Psoas muscle (tissue), 8 donors: ENCODE data around the gene RAPGEF4. TPM values are rescaled to one million over a fixed set of nuclear protein-coding genes. Genes with fewer than 3 reads are reported as not detected.

Source experiments
- ATAC-seq, 4 donors: fragments of 200-7000 bp; cut with Tn5 transposase; one replicate each; pipeline ENCODE4 v1.9.1; 2020; ENCODE audit warnings: moderate library complexity in 3 of 4, mild to moderate bottlenecking in 2 of 4
- DNase-seq, 2 donors: peaks; one replicate each; pipeline ENCODE4 v3.0.0-alpha.2; 2020
- H3K27ac ChIP-seq: fragments of 200-600 bp; one replicate; pipeline ENCODE4 v1.8.0; 2022
- H3K27me3 ChIP-seq, 3 donors: fragments of 200-600 bp in 1 of 3; one replicate each; pipeline versions ENCODE4 v1.6.1 to v1.8.0; 2013 to 2022; ENCODE audit warnings: low read length in 2 of 3, mild to moderate bottlenecking in 2 of 3, moderate library complexity in 1 of 3; ENCODE audit not compliant: insufficient read depth in 3 of 3
- H3K36me3 ChIP-seq, 2 donors: fragments of 200-600 bp in 1 of 2; one replicate each; pipeline versions ENCODE4 v1.6.1 to v1.8.0; 2013 to 2022; ENCODE audit warnings: low read depth in 1 of 2, mild to moderate bottlenecking in 1 of 2, moderate library complexity in 1 of 2; ENCODE audit not compliant: insufficient read depth in 1 of 2
- H3K4me1 ChIP-seq: fragments of 200-600 bp; one replicate; pipeline ENCODE4 v1.8.0; 2022
- H3K4me3 ChIP-seq: fragments of 200-600 bp; one replicate; pipeline ENCODE4 v1.8.0; 2022; ENCODE audit warnings: mild to moderate bottlenecking
- H3K9me3 ChIP-seq: fragments of 200-600 bp; one replicate; pipeline ENCODE4 v1.8.0; 2022
- WGBS, 3 donors: extraction: QIAGEN DNeasy Blood & Tissue Kit; methylation state at CpG; one replicate each; pipeline versions ENCODE4 v1.1.6 to v1.1.7; 2013; 5-methylcytosine and 5-hydroxymethylcytosine counted together
- intact Hi-C, 2 donors: fragments of 100-400 bp; cut with DNase I; formaldehyde crosslinking; loops; one replicate each; pipeline versions ENCODE4 v1.11.0 to v1.14.2; 2022
- polyA plus RNA-seq, 3 donors: library from polyadenylated mRNA; stranded (reverse); fragments of 200-250 nt; gene quantifications; one replicate each; pipeline ENCODE4 v1.2.3, GENCODE V29; 2013
- total RNA-seq, 4 donors: library from RNA; stranded (reverse); fragmentation: NEBNext Ultra II Directional in 2 of 4; extraction: Animal tissue kit (Norgen Biotek cat#: 25700) in 2 of 4; gene quantifications; one replicate each; pipeline versions ENCODE4 v1.2.1 to v1.2.4, GENCODE V29; 2021 to 2023
- TF ChIP-seq, protein P1 (sequence below): fragments of 200-600 bp; IDR thresholded peaks from one replicate; pipeline ENCODE4 v1.8.0; 2022; ENCODE audit warnings: antibody characterized with exemption
- donor health status: healthy with polysubstance abuse.
- donor health status: DM: no; HTN: no; CAD: no; lungs with moderate emphysema.
- donor health status: Bipolar disorder and iron deficiency.
- donor health status: healthy.
- donor health status: DM: yes; HTN: yes; CAD: no.
- donor health status: DM: no; HTN: no; CAD: no.
- donor health status: DM: no; HTN: no; CAD: no.
- donor health status: DM: yes; HTN: yes; CAD: no.

RAPGEF4 gene
- total and polyA plus RNA-seq, 7 donors = 0.61 to 2.0 (median 0.92) TPM

DNA sequence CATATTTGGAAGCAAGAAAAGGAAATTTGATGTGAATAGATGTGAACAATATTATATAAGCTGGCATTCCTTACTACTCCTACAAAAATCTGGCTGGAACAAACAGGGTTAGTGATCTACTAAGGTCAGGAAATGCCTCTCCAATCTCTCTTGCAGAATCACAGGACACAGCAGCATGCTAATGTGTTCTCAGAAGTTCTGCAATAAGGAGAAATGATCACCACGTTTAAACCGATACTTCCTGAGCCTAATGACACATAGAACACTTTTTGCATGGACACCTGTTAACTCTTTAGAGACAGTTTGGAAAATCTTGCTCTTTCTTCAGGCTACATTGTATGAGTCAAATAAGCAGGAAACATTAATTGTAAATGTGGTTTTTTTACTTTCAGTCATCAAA is 250.4 kb downstream of the RAPGEF4 start:
- ATAC-seq = peak; percentile 76 to 88 (median 84)

DNA sequence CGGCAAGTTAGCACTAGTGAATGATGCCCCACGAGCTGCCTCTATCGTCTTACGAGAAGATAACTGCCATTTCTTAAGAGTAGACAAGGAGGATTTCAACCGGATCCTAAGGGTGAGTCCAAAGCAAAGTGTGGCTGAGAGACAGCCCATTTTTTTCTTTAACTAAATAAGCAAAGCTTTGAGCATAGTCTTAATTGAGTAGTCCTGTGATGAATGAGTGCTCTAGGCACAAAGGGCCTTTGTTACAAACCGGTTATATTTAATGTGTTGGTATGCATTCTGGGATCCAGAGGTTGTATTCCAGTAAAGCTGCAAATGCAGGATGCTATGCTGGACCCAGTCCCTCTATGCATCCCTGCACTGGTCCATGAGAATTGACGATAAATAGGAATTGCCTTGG is 253.1 kb downstream of the RAPGEF4 start:
- no peaks in the 10 kb centered on the region for H3K36me3 ChIP-seq
- H3K27me3 ChIP-seq = no peaks in the 10 kb centered on the region
- H3K9me3 ChIP-seq = no peaks in the 10 kb centered on the region
- no peak overlapping the region for H3K4me3 ChIP-seq
- DNase-seq (no peak), ATAC-seq (no peak)
- H3K4me1 ChIP-seq = peaks cover 11% of the 10 kb centered on the region
- TF ChIP-seq, protein P1, sequence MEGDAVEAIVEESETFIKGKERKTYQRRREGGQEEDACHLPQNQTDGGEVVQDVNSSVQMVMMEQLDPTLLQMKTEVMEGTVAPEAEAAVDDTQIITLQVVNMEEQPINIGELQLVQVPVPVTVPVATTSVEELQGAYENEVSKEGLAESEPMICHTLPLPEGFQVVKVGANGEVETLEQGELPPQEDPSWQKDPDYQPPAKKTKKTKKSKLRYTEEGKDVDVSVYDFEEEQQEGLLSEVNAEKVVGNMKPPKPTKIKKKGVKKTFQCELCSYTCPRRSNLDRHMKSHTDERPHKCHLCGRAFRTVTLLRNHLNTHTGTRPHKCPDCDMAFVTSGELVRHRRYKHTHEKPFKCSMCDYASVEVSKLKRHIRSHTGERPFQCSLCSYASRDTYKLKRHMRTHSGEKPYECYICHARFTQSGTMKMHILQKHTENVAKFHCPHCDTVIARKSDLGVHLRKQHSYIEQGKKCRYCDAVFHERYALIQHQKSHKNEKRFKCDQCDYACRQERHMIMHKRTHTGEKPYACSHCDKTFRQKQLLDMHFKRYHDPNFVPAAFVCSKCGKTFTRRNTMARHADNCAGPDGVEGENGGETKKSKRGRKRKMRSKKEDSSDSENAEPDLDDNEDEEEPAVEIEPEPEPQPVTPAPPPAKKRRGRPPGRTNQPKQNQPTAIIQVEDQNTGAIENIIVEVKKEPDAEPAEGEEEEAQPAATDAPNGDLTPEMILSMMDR = no peak
- 91 to 92% (median 91%) methylated on average over 7 of the region's 7 CpGs for WGBS, 3 donors
- H3K27ac ChIP-seq = no peak overlapping the region
- intact Hi-C loops = no loop called here

More for the DNA sequence above, 250.4 kb downstream of the RAPGEF4 start:
- 0 to 5% (median 2%) methylated on average over 2 of the region's 2 CpGs for WGBS, 3 donors
- Histone ChIP-seq H3K27ac (peak overlapping the region; percentile 82), H3K9me3 (no peaks in the 10 kb centered on the region), H3K4me3 (peak overlapping the region; percentile 37), H3K27me3 (no peaks in the 10 kb centered on the region), H3K36me3 (no peaks in the 10 kb centered on the region), H3K4me1 (peaks cover 11% of the 10 kb centered on the region)
- TF ChIP-seq, protein P1 = no peak
- intact Hi-C loops = no loop called here
- DNase-seq = no peak

- intact Hi-C loops = no loop called here
- Histone ChIP-seq H3K9me3 (no peaks in the 10 kb centered on the region), H3K36me3 (no peaks in the 10 kb centered on the region), H3K27ac (no peak overlapping the region), H3K4me1 (peaks cover 15% of the 10 kb centered on the region), H3K4me3 (no peak overlapping the region), H3K27me3 (no peaks in the 10 kb centered on the region)
- ATAC-seq (no peak), DNase-seq (no peak)
- WGBS, 3 donors = 81 to 84% (median 82%) methylated on average over 7 of the region's 7 CpGs
- TF ChIP-seq, protein P1 = no peak
Observed at GRCh38 chr2:172991031-172991430, 255.4 kb downstream of the RAPGEF4 start.

- TF ChIP-seq, protein P1 = no peak
- H3K4me3 ChIP-seq = no peak overlapping the region
- no peak for ATAC-seq
- no peaks in the 10 kb centered on the region for H3K27me3 ChIP-seq
- H3K36me3 ChIP-seq = no peaks in the 10 kb centered on the region
- no peaks in the 10 kb centered on the region for H3K9me3 ChIP-seq
- no peak for DNase-seq
- H3K27ac ChIP-seq = no peak overlapping the region
- intact Hi-C loops = no loop called here
- WGBS, 3 donors = 86 to 92% (median 90%) methylated on average over 4 of the region's 4 CpGs
- peaks cover 20% of the 10 kb centered on the region for H3K4me1 ChIP-seq
Observed at GRCh38 chr2:172993139-172993538, 257.5 kb downstream of the RAPGEF4 start.
